K562 (cell line): ENCODE measurements around the gene SYMPK. TPM values are rescaled to one million over a fixed set of nuclear protein-coding genes. Genes with fewer than 3 reads are reported as not detected.

Experiments
- ATAC-seq: fragments of 200-7000 bp; cut with Tn5 transposase; 3 replicates; pipeline ENCODE4 v1.9.1; 2020; ENCODE audit warnings: moderate library complexity
- BruUV-seq: library from RNA; stranded (reverse); fragments of 400-500 nt; replicated peaks from 2 replicates; lab custom pipeline; 2021; lab: Mats Ljungman, UMichigan
- CTCF ChIA-PET: fragments of 300-600 bp; formaldehyde crosslinking; extraction: SDS; loops from one replicate; lab custom pipeline; 2021; ENCODE audit warnings: low intra/inter-chr PET ratio; lab: Yijun Ruan, JAX
- POLR2A ChIA-PET: fragments of 300-600, 350-650 bp; sonication (Branson Sonifier 250); formaldehyde crosslinking; extraction: SDS; loops from one replicate; lab custom pipeline; 2021; ENCODE audit warnings: antibody characterized with exemption, inconsistent platforms; lab: Yijun Ruan, JAX
- DNase-seq, 4 experiments: peaks; one replicate each; pipeline versions ENCODE4 v3.0.0 to v3.0.0-alpha.2; 2011 to 2018; ENCODE audit warnings: low spot score in 3 of 4, mixed read lengths in 3 of 4; ENCODE audit errors: extremely low read depth in 1 of 4
- FAIRE-seq: peaks from 2 replicates; lab custom pipeline; 2011; peaks lifted over from hg19 to GRCh38; lab: Jason Lieb, UNC
- H2AFZ ChIP-seq: 2 replicates; pipeline ENCODE4 v1.6.0; 2011; ENCODE audit warnings: low read depth, low read length, control low read depth, inconsistent platforms
- H3K27ac ChIP-seq: fragments of 200-600 bp; 3 replicates; pipeline ENCODE4 v1.8.0; 2011; ENCODE audit warnings: low read depth, mild to moderate bottlenecking, control low read depth, inconsistent platforms, low read length, moderate library complexity, mixed read lengths; ENCODE audit errors: extremely low read depth
- H3K27me3 ChIP-seq, 2 experiments: fragments of 300-600 bp in 1 of 2; 2 replicates in 1 of 2; 3 replicates in 1 of 2; pipeline versions ENCODE4 v1.6.0 to v1.8.0; 2011; ENCODE audit warnings: inconsistent platforms in 2 of 2, low read length in 2 of 2, mild to moderate bottlenecking in 1 of 2, mixed read lengths in 1 of 2, moderate library complexity in 1 of 2; ENCODE audit not compliant: control insufficient read depth in 2 of 2, insufficient read depth in 2 of 2
- H3K36me3 ChIP-seq: fragments of 300-600 bp; 3 replicates; pipeline ENCODE4 v1.8.0; 2011; ENCODE audit warnings: mild to moderate bottlenecking, low read length, inconsistent platforms; ENCODE audit not compliant: control insufficient read depth, insufficient read depth
- H3K4me1 ChIP-seq, 2 experiments: fragments of 200-600 bp in 1 of 2; replicated peaks in 1 of 2; 2 replicates in 1 of 2; 3 replicates in 1 of 2; pipeline versions ENCODE4 v1.5.1 to v1.8.0; 2011; ENCODE audit warnings: inconsistent platforms in 2 of 2, low read length in 2 of 2, mild to moderate bottlenecking in 1 of 2, mixed read lengths in 1 of 2, moderate library complexity in 1 of 2; ENCODE audit not compliant: control insufficient read depth in 2 of 2, insufficient read depth in 2 of 2
- H3K4me2 ChIP-seq: 2 replicates; pipeline ENCODE4 v1.6.1; 2011; ENCODE audit warnings: low read length, control low read depth, inconsistent platforms, mixed read lengths; ENCODE audit not compliant: insufficient read depth
- H3K4me3 ChIP-seq: fragments of 200-600 bp; sonication (generic), shearing (Covaris generic); 2 replicates; pipeline ENCODE4 v1.5.1; 2016; ENCODE audit warnings: control low read depth, inconsistent platforms
- H3K79me2 ChIP-seq: fragments of 200-600 bp; 3 replicates; pipeline ENCODE4 v1.8.0; 2011; ENCODE audit warnings: low read length, inconsistent platforms; ENCODE audit not compliant: control insufficient read depth, insufficient read depth
- H3K9ac ChIP-seq, 2 experiments: 2 replicates each; pipeline versions ENCODE4 v1.6.0 to v1.6.1; 2011; ENCODE audit warnings: low read depth in 2 of 2, low read length in 2 of 2, control low read depth in 1 of 2, inconsistent platforms in 1 of 2, mild to moderate bottlenecking in 1 of 2, mixed read lengths in 1 of 2; ENCODE audit not compliant: insufficient read depth in 1 of 2
- H3K9me1 ChIP-seq: one replicate; pipeline ENCODE4 v1.6.0; 2011; ENCODE audit warnings: inconsistent platforms, mild to moderate bottlenecking, low read length, moderate library complexity; ENCODE audit not compliant: control insufficient read depth, insufficient read depth
- H3K9me3 ChIP-seq: replicated peaks from 2 replicates; pipeline ENCODE4 v1.5.1; 2011; ENCODE audit warnings: low read depth, low read length, inconsistent platforms; ENCODE audit not compliant: control insufficient read depth, insufficient read depth
- H4K20me1 ChIP-seq: replicated peaks from 2 replicates; pipeline ENCODE4 v1.6.1; 2011; ENCODE audit warnings: low read length, inconsistent platforms, mixed read lengths; ENCODE audit not compliant: control insufficient read depth, insufficient read depth
- FIP1L1 ChIP-seq: fragments of 200-400 bp; formaldehyde crosslinking; IDR thresholded peaks from 2 replicates; pipeline ENCODE4 v1.6.1; 2018; ENCODE audit warnings: mild to moderate bottlenecking, low read depth, low read length; ENCODE audit not compliant: poor library complexity, severe bottlenecking
- MYNN ChIP-seq, 2 experiments: sonication (generic); formaldehyde crosslinking in 1 of 2; IDR thresholded peaks; 2 replicates each; pipeline versions ENCODE4 v1.5.0 to v1.6.1; 2016 to 2020; ENCODE audit warnings: antibody characterized with exemption in 1 of 2, missing genetic modification reagents in 1 of 2
- POLR2G ChIP-seq: fragments of 200-400 bp; formaldehyde crosslinking; IDR thresholded peaks from 2 replicates; pipeline ENCODE4 v1.6.1; 2017; ENCODE audit warnings: low read depth, mild to moderate bottlenecking, antibody characterized with exemption, low read length, moderate library complexity
- SAP30 ChIP-seq: fragments of 200-600 bp; sonication (generic); IDR thresholded peaks from 2 replicates; pipeline ENCODE4 v1.6.1; 2012; ENCODE audit warnings: borderline replicate concordance, low read depth, mild to moderate bottlenecking, moderate library complexity, low read length, control low read depth, inconsistent platforms; ENCODE audit not compliant: insufficient read depth, poor library complexity, severe bottlenecking
- SLC30A9 ChIP-seq: fragments of 250-450 bp; sonication (Bioruptor Pico); IDR thresholded peaks from 2 replicates; pipeline ENCODE4 v1.8.0; 2022; ENCODE audit warnings: mild to moderate bottlenecking, moderate library complexity
- ZBTB26 ChIP-seq: fragments of 450-650 bp; formaldehyde crosslinking; IDR thresholded peaks from 2 replicates; pipeline ENCODE4 v1.4.0; 2022; ENCODE audit warnings: missing genetic modification characterization
- WGBS: fragments of 100-300 bp; shearing (Covaris generic); methylation state at CpG from one replicate; pipeline ENCODE4 v1.1.6; 2016; ENCODE audit warnings: low coverage, mixed read lengths; ENCODE audit not compliant: insufficient coverage; ENCODE audit errors: missing lambda C conversion rate; 5-methylcytosine and 5-hydroxymethylcytosine counted together
- in situ Hi-C: fragments of 300-500 bp; cut with MboI; formaldehyde crosslinking; loops from 4 replicates; pipeline ENCODE4 v1.15.0; 2018; ENCODE audit warnings: inconsistent platforms, mixed read lengths
- intact Hi-C: fragments of 100-400 bp; cut with micrococcal nuclease; formaldehyde crosslinking; loops from 2 replicates; pipeline ENCODE4 v1.14.2; 2022
- polyA plus RNA-seq, 8 experiments: library from polyadenylated mRNA; depleted of rRNA in 4 of 8; stranded (reverse) in 5 of 8; unstranded in 3 of 8; fragments of >200 nt; fragmentation: Nextera tagmentation in 2 of 8; fragmentation: Illumina TruSeq in 1 of 8; extraction: Ambion mirVana in 2 of 8; extraction: Trizol in 1 of 8; gene quantifications; 2 replicates each; pipeline versions ENCODE4 v1.2.1 to v1.2.3, GENCODE V29; 2011 to 2014; ENCODE audit warnings: inconsistent platforms in 1 of 8, missing spikeins in 1 of 8
- total RNA-seq, 7 experiments: library from RNA; depleted of rRNA in 6 of 7; stranded (reverse); fragments of >200 nt in 6 of 7; fragmentation: Illumina TruSeq in 2 of 7; extraction: Trizol in 2 of 7; gene quantifications; 2 replicates each; pipeline versions ENCODE4 v1.2.1 to v1.2.3, GENCODE V29; 2011 to 2021; ENCODE audit warnings: low replicate concordance in 1 of 7

Gene SYMPK
- total and polyA plus RNA-seq, 9 of the 15 experiments (the other 6 are each of a cell fraction or from before 2014, with no cell fraction given): 0.73 to 95.5 (median 58.4) TPM

- no TSS peak for BruUV-seq
- H3K27me3 ChIP-seq: no peaks in the 10 kb centered on the region
- H3K4me3 ChIP-seq: peak overlapping the region; percentile 56; the same call in 1 of the 2 replicates
- peak overlapping the region; percentile 92 for H3K4me2 ChIP-seq
- intact Hi-C loops (no loop called here), in situ Hi-C loops (no loop called here)
- H3K27ac ChIP-seq: peak overlapping the region; percentile 50; the same call in 1 of the 3 replicates
- H3K9ac ChIP-seq: peak overlapping the region; percentile 28 to 89; a peak in 3 of 4 replicates
- ChIA-PET POLR2A (interaction anchor here (0.6 to 5.9 kb wide), 7 partner anchors 11 to 131 kb away, joined by 3 to 70 read pairs (median 7); partner anchors contain the start of genes DMPK, DMWD, MYPOP and QPCTL), CTCF (interaction anchor here (2.9 kb wide), 1 partner anchor 28 kb away, joined by 22 read pairs; no protein-coding TSS in a partner anchor)
- no peak overlapping the region for H2AFZ ChIP-seq
- TF ChIP-seq MYNN (IDR thresholded peaks at IDR 0.05) (no peak), MYNN (CRISPR knock-in tag; IDR thresholded peaks at IDR 0.05) (no peak), SAP30 (no peak), ZBTB26 (CRISPR knock-in tag) (no peak), SLC30A9 (CRISPR knock-in tag) (no peak), POLR2G (peak; percentile 68), FIP1L1 (peak; percentile 54)
- peaks cover 10 to 60% of the 10 kb centered on the region in 2 experiments; a peak in 4 of 5 replicates for H3K4me1 ChIP-seq
- no peaks in the 10 kb centered on the region for H4K20me1 ChIP-seq
- 61% methylated on average over 16 of the region's 46 CpGs for WGBS
- H3K79me2 ChIP-seq: peaks cover 17% of the 10 kb centered on the region; the same call in 2 of the 3 replicates
- H3K9me3 ChIP-seq: no peaks in the 10 kb centered on the region
- no peak for DNase-seq
- no peaks in the 10 kb centered on the region for H3K9me1 ChIP-seq
- peaks cover 14% of the 10 kb centered on the region; the same call in 1 of the 3 replicates for H3K36me3 ChIP-seq
- no peak for FAIRE-seq
- no peak for ATAC-seq
These were observed 91.5 kb downstream of the SYMPK start for GRCh38 chr19:45771311-45771933.
